Jurkat, Clone E6-1 (cell line): ENCODE data around the gene SPAAR.
A peak's percentile ranks its signal among the peaks of the same experiment; 100 is the strongest.
"Not testable (repeated sequence)": the region's sequence is repeated elsewhere in the genome, so short reads cannot be mapped to it uniquely, and the experiment has no call there.

Experiments used
- DNase-seq: peaks from one replicate; pipeline ENCODE4 v3.0.0-alpha.2; 2011; ENCODE audit warnings: low read depth, low spot score
- H3K4me3 ChIP-seq: 2 replicates; pipeline ENCODE4 v1.5.1; 2011; ENCODE audit warnings: mild to moderate bottlenecking, low read length, control low read depth, moderate library complexity

Gene SPAAR

DNA sequence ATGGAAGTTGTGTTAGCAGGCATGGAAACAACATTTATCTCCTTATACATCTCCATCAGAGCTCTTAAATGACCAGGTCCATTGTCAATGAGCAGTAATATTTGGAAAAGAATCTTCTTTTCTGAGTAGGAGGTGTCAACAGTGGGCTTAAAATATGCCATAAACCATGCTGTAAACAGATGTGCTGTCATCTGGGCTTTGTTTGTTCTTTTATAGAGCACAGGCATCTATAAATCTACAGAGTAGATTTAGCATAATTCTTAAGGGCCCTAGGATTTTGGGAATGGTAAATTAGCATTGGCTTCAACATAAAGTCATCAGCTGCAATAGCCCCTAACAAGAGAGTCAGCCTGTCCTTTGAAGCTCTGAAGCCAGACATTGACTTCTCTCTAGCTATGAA, 11.0 kb upstream of the SPAAR start:
- DNase-seq: no peak

DNA sequence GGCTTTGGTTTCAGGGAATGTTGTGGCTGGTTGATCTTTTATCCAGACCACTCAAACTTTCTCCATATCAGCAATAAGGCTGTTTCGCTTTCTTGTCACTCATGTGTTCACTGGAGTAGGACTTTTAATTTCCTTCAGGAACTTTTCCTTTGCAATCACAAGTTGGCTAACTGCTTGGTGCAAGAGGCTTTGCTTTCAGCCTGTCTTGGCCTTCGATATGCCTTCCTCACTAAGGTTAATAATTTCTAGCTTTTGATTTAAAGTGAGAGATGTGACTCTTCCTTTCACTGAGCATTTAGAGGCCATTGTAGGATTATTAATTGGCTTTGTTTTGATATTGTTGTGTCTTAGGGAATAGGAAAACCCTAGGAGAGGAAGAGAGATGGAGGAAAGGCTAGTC, 10.3 kb upstream of the SPAAR start:
- no peak for DNase-seq
- H3K4me3 ChIP-seq: no peak overlapping the region

More for the DNA sequence above, 11.0 kb upstream of the SPAAR start:
- H3K4me3 ChIP-seq: no peak overlapping the region

DNA sequence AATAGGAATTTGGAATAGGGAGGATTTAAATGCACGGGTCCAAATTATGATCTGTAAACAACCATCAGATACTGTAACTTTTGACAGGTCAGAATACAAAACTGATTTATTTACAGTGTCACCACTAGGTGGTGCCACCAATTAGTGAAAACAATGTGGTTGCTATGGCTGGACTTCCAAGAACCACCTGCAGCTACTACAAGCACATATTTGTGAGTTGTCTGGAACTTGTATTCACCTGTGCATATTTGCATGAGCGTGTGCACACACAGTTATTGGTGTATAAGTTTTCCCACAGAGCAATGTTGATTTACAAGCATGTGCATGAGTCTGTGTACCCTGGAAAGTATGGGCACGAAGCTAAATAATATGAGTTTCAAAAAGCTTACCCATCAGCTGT, 6.2 kb upstream of the SPAAR start:
- DNase-seq: peak; percentile 65
- H3K4me3 ChIP-seq: no peak overlapping the region

DNA sequence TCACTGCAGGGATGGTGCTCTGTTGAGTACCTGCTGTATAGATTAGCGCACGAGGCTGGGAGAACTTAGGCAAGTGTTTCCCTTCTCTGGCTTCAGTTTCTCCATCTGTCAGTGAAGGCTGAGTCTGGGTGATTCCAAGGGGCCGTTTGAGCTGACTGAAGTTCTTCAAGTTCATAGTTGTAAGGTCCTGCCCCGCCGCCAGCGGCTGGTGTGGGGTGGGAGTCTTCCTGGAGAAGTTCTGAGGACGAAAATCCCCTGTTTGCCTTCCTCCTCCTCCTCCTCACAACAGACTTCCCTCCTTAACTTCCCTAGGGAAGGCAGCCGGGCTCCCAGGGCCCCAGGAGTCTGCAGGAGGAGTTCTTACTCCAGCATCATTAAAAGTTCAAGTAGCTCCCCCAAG, 5.0 kb upstream of the SPAAR start:
- no peak overlapping the region for H3K4me3 ChIP-seq
- no peak for DNase-seq

DNA sequence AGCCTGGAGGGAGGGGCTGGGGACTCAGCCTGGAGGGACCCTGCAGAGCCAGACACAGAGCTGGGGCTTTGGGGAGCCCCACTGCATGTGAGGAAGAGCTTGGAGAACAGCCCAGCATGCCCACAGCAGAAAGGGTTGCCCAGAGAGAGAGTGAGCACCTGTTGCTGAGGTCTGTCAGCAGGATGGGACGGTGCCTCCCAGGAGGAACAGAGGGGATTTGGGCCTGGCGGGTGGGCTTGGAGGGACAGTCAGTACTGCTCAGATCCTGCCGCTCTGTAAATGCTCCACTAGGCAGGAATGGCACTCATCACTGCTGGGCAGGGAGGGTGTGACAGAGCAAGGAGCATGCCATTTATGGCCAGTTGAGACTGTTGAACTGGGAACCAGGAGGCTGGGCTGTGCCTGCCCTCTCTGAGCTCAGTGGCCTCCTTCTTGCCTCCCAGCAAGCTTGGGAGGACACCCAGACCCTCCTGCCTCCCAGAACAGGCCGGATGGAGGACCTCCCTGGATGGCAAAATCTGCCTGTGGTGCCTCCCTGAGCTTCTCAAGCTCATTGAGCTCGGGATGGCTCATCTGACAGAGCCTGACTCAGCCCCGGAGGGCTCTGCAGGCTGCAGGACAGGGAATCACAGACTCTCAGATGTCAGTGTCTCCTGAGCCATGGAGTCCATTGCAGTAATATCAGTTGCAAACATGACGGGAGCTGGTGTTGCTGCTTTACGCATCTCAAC, 4.1 kb upstream of the SPAAR start:
- no peak for DNase-seq
- H3K4me3 ChIP-seq: no peak overlapping the region

DNA sequence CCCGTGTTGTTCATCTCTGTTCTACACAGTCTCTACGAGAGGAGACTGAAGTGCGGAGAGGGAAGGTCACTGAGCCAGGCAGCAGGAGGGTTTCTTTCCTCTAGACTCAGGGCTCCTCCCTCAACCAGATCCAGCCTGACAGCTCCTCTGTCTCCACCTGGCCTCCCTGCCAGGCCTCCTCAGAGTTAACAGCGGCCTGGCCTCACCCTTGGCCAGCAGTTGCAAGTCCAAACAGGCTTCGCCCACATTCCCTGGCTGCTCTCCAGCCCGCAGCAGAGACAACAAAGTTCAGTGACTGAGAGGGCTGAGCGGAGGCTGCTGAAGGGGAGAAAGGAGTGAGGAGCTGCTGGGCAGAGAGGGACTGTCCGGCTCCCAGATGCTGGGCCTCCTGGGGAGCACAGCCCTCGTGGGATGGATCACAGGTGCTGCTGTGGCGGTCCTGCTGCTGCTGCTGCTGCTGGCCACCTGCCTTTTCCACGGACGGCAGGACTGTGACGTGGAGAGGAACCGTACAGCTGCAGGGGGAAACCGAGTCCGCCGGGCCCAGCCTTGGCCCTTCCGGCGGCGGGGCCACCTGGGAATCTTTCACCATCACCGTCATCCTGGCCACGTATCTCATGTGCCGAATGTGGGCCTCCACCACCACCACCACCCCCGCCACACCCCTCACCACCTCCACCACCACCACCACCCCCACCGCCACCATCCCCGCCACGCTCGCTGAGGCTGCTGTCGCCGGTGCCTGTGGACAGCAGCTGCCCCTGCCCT, 3.2 kb upstream of the SPAAR start, which contains the start of gene HRCT1:
TSS of gene HRCT1 (plus strand) at position 291 of the 768 bp plus-strand sequence. CDS start at position 377, 86 bp downstream.
- H3K4me3 ChIP-seq: no peak within 1 kb of the TSS

DNA sequence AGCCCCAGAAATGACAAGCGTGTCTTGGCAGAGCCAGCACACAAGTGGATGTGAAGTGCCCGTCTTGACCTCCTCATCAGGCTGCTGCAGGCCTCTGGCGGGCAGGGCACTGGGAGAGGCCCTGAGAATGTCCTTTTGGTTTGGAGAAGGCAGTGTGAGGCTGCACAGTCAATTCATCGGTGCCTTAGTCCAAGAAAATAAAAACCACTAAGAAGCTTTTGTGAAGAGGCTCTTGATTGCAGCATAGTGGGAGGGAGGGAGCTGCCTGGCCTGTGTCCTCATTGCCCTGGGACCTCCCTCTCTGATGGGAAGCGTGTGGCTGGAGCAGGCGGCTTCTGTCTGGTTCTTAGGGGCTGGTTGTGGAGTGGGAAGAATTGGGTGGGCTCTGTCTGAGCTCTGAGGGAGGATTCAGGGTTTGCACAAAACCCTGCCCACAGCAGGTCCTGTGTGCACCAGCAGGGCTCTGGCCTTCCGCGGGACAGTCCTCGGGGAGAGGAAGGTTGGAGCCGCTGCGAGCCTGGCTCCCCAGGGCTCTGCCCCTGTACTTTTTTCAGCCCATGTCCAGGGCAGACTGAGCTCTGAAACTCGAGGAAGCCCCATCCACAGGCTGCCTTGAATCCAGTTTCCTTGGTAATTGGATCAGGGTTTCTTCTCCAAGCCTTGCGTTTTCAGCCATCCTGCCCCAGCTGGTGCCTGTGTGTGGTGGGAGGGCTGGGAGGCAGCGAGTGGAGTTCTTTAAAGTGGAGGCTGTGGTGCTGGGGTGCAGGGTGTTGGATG, 2.2 kb upstream of the SPAAR start:
- DNase-seq: no peak
- no peak overlapping the region for H3K4me3 ChIP-seq

More for the DNA sequence above, 3.2 kb upstream of the SPAAR start, which contains the start of gene HRCT1:
- DNase-seq: no peak

DNA sequence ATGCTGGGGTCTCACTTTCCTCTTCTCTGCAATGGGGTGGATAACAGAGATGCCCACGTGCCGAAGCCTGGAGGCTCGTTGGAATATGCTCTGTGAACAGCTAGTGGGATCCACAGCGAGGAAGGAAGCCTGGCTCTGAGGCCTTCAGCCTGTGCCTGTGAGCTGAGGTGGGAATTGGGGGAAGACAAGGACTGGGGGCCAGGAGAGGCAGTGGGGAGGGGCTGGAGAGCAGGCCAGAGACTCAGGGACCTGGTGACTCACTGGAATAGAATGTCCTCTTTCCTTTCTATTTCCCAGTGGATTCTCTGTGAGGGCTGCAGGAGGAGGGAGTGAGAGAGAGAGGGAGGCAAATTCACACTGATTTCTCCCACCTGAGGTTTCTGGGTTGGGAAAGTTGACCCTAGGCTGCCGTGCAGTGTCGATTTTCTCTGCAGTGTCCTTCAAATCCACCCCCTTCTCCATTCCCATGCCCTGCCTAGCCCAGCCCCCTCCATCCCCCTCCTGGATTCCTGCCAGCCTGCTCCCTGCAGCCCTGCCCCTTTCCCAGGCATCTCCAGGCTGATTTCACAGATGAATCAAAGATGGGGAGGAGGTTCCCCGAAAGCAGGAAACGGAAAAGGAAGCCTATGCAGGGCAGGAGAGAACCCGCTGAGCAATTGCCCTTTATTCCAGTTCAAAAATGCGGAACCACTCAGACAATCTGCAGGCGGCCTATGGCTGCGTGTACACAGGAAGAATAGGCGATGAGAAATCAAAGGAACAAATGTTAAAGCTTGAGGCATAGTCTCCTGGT, 1.4 kb upstream of the SPAAR start:
- H3K4me3 ChIP-seq: no peak overlapping the region
- DNase-seq: no peak

DNA sequence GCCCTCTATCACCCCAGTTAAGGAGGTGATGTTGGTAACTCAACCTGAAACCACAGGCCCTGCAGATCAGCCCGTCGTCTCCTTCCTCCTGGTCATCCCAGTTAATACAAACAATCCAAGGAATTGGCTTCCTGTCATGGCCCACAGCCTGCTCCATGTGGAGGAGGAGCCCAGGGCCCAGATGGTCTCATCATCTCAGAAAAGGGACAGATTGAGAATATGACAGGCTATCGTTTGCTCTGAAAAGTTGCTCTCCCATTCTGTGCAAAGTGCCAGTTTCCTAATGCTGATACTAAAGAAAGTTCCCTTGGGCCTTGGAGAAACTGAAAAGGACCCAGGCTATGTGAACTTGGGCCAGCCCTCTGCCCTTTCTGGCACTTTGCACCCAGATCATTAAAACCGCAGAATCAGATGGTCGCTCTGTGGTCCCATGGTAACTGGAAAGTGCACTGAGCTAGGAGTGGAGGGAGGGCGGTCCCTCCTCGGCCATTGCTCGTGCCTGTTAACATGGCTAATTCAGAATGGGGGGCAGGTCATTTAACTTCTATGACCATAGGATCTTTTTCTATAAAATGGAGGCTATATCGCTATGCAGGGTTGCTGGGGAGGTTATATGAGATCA, 675 bp upstream of the SPAAR start:
- no peak for DNase-seq
- H3K4me3 ChIP-seq: no peak overlapping the region

DNA sequence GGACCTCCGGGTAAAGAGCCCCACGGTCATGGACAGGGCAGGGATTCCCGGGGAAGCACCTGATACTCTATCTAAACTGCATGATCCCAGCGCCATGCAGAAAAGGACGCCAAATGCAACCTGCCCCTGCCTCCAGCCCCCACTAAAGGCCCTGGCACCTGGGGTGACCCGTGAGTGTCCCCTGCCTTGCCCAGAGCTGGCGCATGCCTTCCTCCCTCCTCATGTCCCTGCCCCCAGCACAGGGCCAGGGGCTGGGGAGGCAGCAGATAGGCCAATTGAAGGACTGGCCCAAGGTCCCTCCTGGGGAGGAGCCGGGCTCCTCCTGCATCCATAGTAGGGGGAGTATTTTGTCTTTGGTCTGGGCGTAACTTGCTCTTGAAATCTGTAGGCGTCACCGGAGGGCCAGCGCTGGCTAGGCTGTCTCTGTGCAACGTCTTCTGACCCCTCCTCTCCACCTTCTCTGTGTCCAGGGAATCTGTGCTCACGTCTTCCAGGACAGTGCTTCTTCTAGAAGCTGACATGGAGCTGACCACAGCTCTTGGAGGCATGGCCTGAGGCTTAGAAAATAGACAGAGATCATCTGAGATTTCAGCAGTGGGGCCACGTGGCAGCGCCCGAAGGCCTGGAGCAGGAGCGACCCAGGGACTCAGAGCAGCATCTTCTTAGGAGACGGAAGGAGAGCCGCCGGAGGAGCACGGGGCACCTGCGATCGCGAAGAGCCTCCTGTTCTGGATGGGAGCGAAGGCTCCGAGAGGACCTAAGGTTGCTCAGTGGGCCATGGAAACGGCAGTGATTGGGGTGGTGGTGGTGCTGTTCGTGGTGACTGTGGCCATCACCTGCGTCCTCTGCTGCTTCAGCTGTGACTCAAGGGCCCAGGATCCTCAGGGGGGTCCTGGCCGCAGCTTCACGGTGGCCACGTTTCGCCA, 660 bp downstream of the SPAAR start:
- H3K4me3 ChIP-seq: no peak overlapping the region
- DNase-seq: no peak

DNA sequence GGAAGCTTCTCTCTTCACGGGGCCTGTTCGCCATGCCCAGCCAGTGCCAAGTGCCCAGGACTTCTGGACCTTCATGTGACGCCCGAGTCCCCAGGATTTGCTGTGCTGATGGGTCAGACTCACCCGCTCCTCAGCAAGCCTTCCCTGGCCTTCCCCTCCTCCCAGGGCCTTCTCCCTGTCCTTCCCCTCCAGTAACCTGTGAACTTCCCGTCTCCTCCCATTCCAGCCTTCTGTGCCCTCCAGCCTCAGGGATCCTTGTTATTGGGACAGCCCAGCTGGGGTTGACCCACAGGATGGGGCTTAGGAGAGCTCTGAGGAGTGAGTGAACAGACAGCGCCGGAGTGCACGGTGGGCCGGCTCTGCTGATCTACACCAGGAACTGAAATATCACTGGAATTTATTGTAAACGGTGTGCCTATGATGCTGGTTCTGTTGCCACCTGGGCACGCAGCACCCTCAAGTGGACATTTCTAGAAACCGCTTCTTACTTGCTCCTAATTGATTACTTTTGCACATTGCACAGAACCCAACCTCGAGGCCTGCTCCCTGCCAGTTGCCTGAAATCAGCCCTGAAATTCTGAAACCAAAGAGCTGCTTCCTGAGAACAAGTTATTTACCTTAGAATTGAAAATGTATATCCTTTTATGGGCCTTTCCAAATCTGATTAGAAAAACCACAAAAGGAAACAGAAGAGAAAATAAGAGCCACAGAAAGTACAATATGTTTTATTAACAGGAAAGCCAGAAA, 1.5 kb downstream of the SPAAR start:
- H3K4me3 ChIP-seq: no peak overlapping the region
- DNase-seq: peak; percentile 52

DNA sequence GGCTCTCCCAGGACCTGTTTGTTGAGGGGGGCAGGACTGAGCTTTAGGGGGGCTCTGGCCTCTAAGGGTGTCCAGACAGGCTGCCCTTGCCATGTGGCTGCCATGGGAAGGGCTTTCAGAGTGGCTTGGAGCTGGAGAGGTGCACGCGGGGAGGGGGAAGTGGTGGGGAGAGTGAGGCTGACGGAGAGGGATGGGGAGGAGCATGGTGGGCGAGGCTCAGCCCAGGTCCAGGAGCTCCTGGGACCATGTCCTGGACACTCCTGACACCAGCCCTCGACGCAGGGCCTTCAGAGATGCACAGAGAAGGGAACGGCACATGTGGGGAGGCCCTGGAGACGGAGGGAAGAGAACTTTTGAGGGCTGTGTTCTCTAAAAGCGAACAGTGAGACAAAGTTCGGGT, 2.4 kb downstream of the SPAAR start:
- no peak overlapping the region for H3K4me3 ChIP-seq
- no peak for DNase-seq

DNA sequence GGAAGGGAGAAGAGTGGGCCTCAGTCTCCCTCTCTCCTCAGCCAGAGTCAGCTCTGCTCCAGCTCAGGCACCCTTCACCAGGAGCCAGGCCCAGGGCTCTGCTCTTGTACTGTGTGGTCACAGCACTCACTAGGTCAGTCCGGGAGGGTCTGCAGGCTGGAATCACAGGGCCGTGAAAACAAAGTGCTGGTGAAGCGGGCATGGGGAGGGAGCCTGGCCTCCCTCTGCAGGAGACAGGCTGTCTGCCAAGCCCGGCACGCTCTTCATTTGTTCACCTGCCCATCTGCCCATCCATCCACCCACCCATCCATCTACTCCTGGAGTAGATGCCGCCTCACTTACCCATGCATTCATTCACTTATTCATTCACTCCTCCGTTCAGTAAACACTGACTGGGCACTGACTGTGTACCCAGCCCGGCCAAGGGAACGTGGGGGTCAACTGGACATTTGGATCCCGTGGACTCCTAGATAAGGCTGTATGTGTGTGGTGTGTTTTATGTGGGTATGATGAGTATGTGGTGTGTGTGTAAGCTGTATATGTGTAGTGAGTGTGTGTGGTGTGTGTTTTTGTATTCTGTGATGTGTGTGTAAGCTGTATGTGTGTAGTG, 3.6 kb downstream of the SPAAR start:
- no peak for DNase-seq
- H3K4me3 ChIP-seq: no peak overlapping the region

DNA sequence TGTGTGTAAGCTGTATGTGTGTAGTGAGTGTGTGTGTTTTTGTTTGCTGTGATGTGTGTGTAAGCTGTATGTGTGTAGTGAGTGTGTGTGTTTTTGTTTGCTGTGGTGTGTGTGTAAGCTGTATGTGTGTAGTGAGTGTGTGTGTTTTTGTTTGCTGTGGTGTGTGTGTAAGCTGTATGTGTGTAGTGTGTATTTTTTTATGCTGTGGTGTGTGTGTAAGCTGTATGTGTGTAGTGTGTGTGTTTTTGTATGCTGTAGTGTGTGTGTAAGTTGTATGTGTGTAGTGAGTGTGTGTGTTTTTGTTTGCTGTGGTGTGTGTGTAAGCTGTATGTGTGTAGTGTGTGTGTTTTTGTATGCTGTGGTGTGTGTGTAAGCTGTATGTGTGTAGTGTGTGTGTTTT, 4.1 kb downstream of the SPAAR start:
- H3K4me3 ChIP-seq, DNase-seq: not testable (repeated sequence)

DNA sequence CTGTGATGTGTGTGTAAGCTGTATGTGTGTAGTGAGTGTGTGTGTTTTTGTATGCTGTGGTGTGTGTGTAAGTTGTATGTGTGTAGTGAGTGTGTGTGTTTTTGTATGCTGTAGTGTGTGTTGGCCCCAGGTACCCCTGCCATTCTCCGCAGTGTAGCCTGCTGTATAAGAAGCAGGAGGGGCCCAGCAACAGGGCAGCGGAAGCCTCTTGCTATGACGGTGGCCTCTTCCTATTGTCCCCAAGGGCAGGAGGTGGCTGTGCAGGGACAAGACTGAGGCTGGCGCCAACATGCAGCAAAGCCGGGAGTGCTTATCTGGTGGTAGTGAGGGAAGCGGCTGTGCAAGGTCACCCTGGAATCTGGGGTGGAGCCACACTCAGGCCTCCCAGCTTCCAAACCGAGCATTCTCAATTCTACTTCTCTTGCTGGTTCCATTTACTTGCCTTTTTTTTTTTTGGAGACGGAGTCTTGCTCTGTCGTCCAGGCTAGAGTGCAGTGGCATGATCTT, 5.1 kb downstream of the SPAAR start:
- no peak for DNase-seq
- H3K4me3 ChIP-seq: no peak overlapping the region

DNA sequence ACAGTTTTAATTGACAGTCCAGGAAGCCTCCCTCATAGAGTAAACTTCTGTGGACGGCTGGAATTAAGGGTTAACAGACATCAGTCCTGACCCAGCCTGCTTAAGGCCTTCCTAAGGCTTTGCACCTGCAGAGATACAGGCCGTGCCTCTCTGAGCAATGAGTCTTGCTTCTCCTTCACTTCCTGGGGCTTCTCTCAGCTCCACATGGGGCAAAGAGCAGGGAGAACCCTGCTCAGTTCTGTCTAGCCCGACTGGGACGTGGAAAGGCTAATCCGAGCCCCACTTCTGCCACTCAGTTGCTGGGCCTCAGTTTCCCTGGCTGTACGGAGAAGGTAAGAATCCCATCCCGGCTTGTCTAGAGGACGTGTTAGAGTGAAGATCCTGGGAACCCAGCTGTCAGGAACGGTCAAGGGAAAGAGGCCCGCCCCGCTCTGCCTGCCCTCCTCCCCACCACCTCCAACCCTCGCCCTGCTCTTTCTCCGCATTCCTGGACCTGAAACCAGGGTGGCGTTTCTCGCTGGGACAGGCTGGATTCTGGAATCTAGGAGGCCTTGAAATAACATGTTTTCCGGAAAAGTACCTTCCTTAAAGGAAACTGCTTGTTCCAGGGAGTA, 6.5 kb downstream of the SPAAR start:
- H3K4me3 ChIP-seq: no peak overlapping the region
- no peak for DNase-seq
